GM18498 (cell line): ENCODE results near the gene FAM163A.
A peak's percentile ranks its signal among the peaks of the same experiment; 100 is the strongest.
"Not testable (repeated sequence)": the region's sequence is repeated elsewhere in the genome, so short reads cannot be mapped to it uniquely, and the experiment has no call there.

ENCODE experiments used
- ATAC-seq: cut with Tn5 transposase; IDR thresholded peaks from one replicate; pipeline ENCODE4 v1.9.1; 2021; ENCODE audit warnings: mild to moderate bottlenecking, moderate library complexity; ENCODE audit not compliant: unreplicated experiment

The FAM163A gene

GRCh38 chr1:179788259-179788658 is 45.2 kb downstream of the FAM163A start:
- no peak for ATAC-seq

GRCh38 chr1:179793281-179793680 is 50.2 kb downstream of the FAM163A start:
- ATAC-seq: no peak

GRCh38 chr1:179794146-179794545 is 51.1 kb downstream of the FAM163A start:
- ATAC-seq: no peak

DNA sequence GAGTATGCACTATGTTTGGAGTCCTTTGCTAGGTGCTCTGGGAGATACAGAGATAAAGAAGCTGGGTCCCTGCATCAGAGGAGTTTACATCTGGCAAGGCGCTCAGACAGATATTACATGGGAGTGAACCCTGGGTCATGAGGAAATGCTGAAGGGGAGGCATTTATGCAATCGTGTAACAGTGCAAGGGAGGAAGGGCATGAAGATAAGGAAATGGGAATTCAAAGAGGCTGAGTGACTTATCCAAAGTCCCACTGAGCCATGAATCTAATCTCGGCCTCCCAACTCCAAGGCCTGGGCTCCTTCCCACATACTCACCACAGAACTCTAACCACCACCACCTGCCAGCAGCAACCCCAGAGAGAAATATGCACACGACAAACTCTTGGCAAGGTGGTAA is 51.6 kb downstream of the FAM163A start:
- no peak for ATAC-seq

DNA sequence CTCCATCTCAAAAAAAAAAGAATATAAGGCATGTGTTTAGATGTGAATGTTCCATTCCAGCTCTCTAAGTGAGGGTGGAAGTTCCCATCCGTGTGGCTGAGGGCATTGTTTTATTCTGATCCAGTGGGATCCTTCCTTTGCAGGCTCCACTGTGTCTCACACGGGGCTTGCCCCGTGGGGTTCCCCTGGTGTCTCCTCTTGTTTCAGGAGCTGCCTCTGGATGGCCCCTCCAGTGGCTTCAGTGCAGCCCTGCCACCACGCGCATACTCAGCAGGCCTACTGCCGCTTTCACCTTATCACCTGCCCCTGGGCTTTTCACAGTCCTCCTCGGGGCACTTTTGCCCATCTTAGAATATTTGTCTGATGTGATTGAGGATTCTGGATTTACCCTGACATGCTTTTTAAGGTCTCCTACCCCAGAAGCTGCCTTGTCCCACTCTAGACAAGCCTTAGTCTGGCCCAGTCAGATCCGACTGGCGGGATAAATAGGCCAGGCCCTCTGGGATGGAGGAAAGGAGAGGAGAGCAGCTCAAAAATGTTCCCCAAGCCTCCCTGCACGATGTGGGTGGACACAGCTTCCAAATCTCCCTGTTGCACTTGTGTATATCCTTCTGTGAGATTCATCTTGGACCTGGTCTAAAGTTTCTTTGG is 55.2 kb downstream of the FAM163A start:
- ATAC-seq: no peak

DNA sequence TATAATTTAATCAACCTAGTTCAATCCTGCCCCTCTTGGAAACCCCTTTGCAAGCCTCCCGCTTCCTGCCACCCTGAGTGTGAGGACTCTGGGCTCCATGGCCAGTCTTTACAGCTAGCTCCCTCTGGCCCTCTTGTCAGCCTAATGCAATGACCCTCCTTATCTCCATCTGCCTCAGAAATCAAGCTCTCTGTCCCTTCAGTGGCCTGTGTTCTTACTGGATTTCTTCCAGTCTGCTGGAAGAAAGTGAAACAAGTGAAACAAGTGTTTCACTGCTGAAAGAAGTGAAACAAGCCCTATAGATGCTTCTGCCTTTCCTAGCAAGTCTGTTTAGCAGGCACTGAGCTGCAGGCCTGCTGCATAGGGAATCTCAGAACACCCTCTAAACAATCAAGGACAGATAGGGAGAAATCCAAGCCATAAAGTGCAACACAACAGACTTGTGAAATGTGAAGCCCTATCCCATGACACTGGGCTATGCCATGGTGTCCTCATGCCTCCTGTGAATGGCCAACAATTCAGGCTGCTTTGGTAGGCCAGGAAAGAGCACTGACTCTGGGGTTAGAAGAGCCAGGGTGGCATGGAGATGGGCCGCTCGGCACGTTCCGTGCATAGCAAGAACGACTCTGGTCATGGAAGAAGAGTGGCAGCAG is 55.9 kb downstream of the FAM163A start:
- ATAC-seq: no peak

- ATAC-seq: no peak
Observed at GRCh38 chr1:179800481-179800880, 57.4 kb downstream of the FAM163A start.

DNA sequence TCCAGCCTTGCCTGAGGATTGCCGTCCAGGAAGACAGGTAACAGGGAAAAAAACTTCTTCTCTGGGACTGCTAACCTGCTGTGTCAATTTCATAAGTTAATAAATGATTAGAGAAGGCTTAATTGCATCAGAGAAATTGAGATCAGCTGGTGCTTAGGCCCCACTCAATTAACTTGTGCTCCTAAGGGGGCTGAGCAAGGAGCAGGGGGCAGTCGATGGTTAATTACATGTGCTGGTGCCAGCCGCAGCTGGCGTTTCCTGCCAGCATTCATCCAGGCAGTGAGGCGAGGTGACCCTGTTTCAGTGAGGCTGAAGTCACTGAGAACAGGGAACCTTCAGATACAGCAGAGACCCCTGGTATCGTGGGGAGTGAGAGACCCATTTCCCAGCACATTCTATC is 60.0 kb downstream of the FAM163A start:
- no peak for ATAC-seq

DNA sequence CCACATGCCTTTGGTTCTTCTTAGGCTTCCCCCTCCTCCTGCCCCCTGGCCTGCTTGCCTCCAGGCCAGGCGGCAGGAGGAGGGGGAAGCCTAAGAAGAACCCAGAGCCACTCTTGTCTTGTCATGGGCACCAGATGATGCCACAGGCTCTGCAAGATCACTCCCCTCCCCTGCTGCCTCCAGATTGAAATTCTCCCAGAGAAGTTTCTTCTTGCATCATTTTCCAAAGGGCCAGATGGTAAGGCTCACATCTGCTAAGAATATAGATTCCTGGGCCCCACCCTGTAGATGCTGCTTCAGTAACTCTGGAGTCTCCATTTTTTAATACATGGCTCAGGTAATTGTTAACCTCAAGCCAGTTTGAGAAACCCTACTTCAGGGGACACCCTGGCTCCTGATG is 60.8 kb downstream of the FAM163A start:
- ATAC-seq: no peak

DNA sequence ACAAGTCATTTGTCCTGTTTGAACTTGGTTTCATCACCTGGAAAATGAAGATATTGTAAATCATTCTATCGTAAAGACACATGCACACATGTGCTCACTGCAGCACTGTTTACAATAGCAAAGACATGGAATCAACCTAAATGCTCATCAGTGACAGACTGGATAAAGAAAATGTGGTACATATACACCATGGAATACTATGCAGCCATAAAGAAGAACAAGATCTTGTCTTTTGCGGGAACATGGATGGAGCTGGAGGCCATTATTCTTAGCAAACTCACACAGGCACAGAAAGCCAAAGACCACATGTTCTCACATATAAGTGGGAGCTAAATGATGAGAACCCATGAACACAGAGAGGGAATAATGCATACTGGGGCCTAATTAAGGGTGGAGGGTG is 61.3 kb downstream of the FAM163A start:
- ATAC-seq: not testable (repeated sequence)

DNA sequence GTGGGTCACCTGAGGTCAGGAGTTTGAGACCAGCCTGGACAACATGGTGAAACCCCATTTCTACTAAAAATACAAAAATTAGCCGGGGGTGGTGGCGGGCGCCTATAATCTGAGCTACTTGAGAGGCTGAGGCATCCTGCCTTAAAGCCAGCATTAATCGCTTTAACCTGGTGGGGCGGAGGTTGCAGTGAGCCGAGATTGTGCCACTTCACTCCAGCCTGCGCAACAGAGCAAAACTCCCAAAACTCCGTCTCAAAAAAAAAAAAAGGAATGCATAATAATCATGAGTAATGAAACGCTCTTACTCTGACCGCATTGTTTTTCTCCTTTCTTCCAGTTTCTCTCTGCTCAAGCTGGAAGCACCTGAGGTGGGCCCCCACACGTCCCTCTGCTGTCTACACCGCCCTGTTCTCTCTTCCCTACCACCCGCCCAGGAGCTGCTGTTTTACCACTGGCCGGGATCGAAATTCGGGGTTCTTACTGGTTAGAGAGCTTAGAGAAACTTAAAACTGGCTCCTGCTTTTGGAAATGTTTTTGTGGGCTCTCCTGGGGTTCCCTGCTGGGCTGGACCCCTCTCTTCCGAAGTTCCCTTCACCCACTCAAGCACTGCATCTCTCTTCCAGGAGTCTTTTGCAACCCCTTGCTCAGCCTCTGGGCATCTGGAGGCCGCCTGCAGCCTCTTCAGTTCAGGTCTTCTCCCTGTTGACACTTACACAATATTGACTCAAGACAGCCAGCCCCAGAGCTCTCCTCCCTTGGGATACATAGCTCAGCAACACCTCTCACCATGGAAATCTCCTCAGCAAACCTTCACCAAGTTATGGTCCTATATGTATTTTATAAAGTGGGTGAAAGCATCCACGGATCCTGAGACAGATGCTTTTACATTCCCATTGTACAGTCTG is 62.5 kb downstream of the FAM163A start:
- no peak for ATAC-seq

- ATAC-seq: no peak
Observed at GRCh38 chr1:179806333-179806732, 63.2 kb downstream of the FAM163A start.

DNA sequence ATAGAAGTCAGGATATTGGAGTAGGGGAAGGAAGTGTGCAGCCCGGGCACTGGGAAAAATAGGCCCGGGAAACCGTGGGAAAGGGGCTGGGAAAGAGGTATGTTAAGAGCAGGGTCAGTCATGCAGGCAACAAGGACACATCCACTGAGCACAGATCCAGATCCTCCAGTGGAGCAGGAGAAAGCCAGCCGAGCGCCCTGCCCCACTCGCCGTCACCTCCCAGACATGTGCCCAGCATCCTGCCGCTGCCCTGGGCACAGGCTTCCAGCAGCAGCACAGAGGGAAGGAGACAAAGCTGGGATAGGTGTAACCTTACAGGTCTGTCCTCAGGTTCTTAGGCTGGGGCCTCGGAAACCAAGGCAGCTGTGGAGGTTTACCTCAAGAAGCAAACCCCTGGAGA is 64.2 kb downstream of the FAM163A start:
- ATAC-seq: no peak

GRCh38 chr1:179807691-179808485 is 64.8 kb downstream of the FAM163A start:
- no peak for ATAC-seq

GRCh38 chr1:179808503-179808902 is 65.4 kb downstream of the FAM163A start:
- no peak for ATAC-seq

GRCh38 chr1:179809506-179810366 is 66.6 kb downstream of the FAM163A start:
- peak; percentile 64 for ATAC-seq

- no peak for ATAC-seq
Observed at GRCh38 chr1:179810367-179810715, 67.2 kb downstream of the FAM163A start.

DNA sequence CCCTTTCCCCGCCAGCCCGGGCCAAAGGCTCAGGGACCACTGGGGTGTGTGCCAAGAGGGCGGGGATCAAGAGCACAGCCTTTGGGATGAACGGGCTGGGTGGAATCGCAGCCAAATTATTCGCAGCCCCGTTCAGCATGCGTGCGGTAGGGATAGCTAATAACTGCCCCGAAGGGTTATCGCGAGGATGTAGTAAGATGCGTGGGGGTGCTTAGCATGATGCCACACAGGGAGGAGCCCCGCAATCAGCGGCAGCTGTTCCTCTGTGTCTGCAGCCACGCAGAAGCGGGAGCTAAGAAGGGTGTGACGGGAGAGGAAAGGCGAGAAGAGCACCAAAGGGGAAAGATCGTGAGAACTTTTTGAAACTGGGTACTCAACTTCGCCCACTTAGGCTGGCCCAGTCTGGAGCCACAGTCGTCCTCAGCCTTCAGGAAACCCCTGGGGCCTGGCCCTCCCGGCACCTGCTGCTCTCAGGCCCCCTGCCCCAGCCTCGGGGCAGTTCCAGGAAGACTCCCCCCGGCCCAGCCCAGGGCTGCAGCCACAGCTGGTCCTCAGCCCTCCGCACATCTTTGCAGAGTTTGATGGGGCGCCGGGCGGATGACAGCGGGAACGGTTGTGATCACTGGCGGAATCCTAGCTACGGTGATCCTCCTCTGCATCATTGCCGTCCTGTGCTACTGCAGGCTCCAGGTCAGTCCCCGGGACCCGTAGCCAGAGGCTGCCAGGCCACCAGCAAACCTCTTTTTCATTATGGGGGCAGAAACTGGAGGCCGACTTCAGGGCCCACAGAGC is 69.6 kb downstream of the FAM163A start:
- ATAC-seq: no peak
